ENCODE results near the gene SERPINH1.

- no peak for TF ChIP-seq CTCF (IDR thresholded peaks at IDR 0.05)
- TF ChIP-seq EZH2 (IDR thresholded peaks at IDR 0.05; ENCODE audit: borderline replicate concordance, insufficient read depth, low read depth, low read length, poor library complexity, severe bottlenecking), result no peak
Measured at GRCh38 chr11:75579841-75580240, 17.8 kb downstream of the SERPINH1 start.
